Esophagus squamous epithelium (tissue), 5 donors: ENCODE results near the gene TAF13. TPM values are rescaled to one million over a fixed set of nuclear protein-coding genes. Genes with fewer than 3 reads are reported as not detected.

Experiments
- DNase-seq: peaks from one replicate; lab custom pipeline; 2025; lab: John Stamatoyannopoulos, UW
- H3K27ac ChIP-seq, 4 donors: fragments of 200-600 bp; sonication (generic); one replicate each; pipeline ENCODE4 v1.5.1; 2016 to 2019; ENCODE audit warnings: mild to moderate bottlenecking in 1 of 4
- H3K27me3 ChIP-seq, 4 donors: fragments of 200-600 bp; sonication (generic); 1 replicate in 3 of 4; 2 replicates in 1 of 4; pipeline versions ENCODE4 v1.5.1 to v1.6.0; 2017 to 2021; ENCODE audit warnings: antibody characterized with exemption in 1 of 4
- H3K36me3 ChIP-seq, 3 donors: fragments of 200-600 bp; sonication (generic); one replicate each; pipeline ENCODE4 v1.5.1; 2016 to 2019
- H3K4me1 ChIP-seq, 3 donors: fragments of 200-600 bp; sonication (generic); one replicate each; pipeline ENCODE4 v1.5.1; 2017 to 2019
- H3K4me3 ChIP-seq, 4 donors: fragments of 200-600 bp; sonication (generic); 1 replicate in 3 of 4; 2 replicates in 1 of 4; pipeline ENCODE4 v1.5.1; 2016 to 2019; ENCODE audit warnings: mild to moderate bottlenecking in 2 of 4, moderate library complexity in 1 of 4
- H3K9me3 ChIP-seq, 3 donors: fragments of 200-600 bp; sonication (generic); one replicate each; pipeline ENCODE4 v1.5.1; 2016 to 2019
- CTCF ChIP-seq, 6 experiments: fragments of 450-650 bp in 4 of 6; fragments of 200-600 bp in 2 of 6; sonication (generic) in 2 of 6; IDR thresholded peaks; one replicate each; pipeline ENCODE4 v1.5.1; 2016 to 2019; ENCODE audit warnings: antibody characterized with exemption in 6 of 6, mild to moderate bottlenecking in 4 of 6, moderate library complexity in 4 of 6
- POLR2A ChIP-seq, 4 donors: fragments of 450-650 bp; IDR thresholded peaks; one replicate each; pipeline ENCODE4 v1.6.1; 2017; ENCODE audit warnings: antibody characterized with exemption in 4 of 4, mild to moderate bottlenecking in 4 of 4, moderate library complexity in 3 of 4
- WGBS, 2 donors: methylation state at CpG; one replicate each; pipeline ENCODE4 v1.1.5; 2018; 5-methylcytosine and 5-hydroxymethylcytosine counted together
- intact Hi-C: fragments of 100-400 bp; cut with DNase I; formaldehyde crosslinking; loops from one replicate; pipeline ENCODE4 v1.15.0; 2022
- total RNA-seq, 4 donors: library from RNA; depleted of rRNA; stranded (reverse); fragments of >200 nt; gene quantifications; one replicate each; pipeline ENCODE4 v1.1.0, GENCODE V29; 2016
- donor health status: DM: yes; HTN: yes; CAD: no.

TAF13 gene
- total RNA-seq, 4 donors from 2014 or later = 35.3 to 71.2 (median 43.4) TPM

GRCh38 chr1:109099938-109100773 is 24.4 kb upstream of the TAF13 start:
- H3K36me3 ChIP-seq = peaks cover 0 to 9% (median 0%) of the 10 kb centered on the region in 3 donors
- H3K27me3 ChIP-seq = no peaks in the 10 kb centered on the region
- DNase-seq = peak; percentile 92
- peak; percentile 74 to 91 (median 84) for TF ChIP-seq CTCF (IDR thresholded peaks at IDR 0.05)
- peak in 3 of 4 donors; percentile 96 to 98 (median 97) for TF ChIP-seq POLR2A (IDR thresholded peaks at IDR 0.05)
- peak overlapping the region; percentile 80 to 100 (median 96) for H3K4me3 ChIP-seq
- peak overlapping the region; percentile 95 to 100 (median 98) for H3K27ac ChIP-seq
- WGBS, 2 donors = 0% methylated on average over 23 to 35 of the region's 77 CpGs
- peaks cover 0 to 51% (median 14%) of the 10 kb centered on the region in 3 donors for H3K4me1 ChIP-seq
- intact Hi-C loops = loop anchor here (10.0 kb wide), 1 partner anchor 55 kb away; the partner anchor contains the start of gene WDR47
- no peaks in the 10 kb centered on the region for H3K9me3 ChIP-seq

GRCh38 chr1:109096120-109096519 is 20.3 kb upstream of the TAF13 start:
- H3K4me3 ChIP-seq = no peak overlapping the region
- 21 to 50% methylated on average over 1 of the region's 1 CpG for WGBS, 2 donors
- peak overlapping the region; percentile 1 to 97 (median 75) for H3K27ac ChIP-seq
- no peaks in the 10 kb centered on the region for H3K9me3 ChIP-seq
- DNase-seq = no peak
- peaks cover 4 to 29% (median 5%) of the 10 kb centered on the region in 3 donors for H3K36me3 ChIP-seq
- H3K27me3 ChIP-seq = no peaks in the 10 kb centered on the region
- intact Hi-C loops = loop anchor here (10.0 kb wide), 1 partner anchor 51 kb away; the partner anchor contains the start of gene WDR47
- H3K4me1 ChIP-seq = peaks cover 9 to 76% (median 18%) of the 10 kb centered on the region in 3 donors
- no peak for TF ChIP-seq CTCF (IDR thresholded peaks at IDR 0.05)
- no peak for TF ChIP-seq POLR2A (IDR thresholded peaks at IDR 0.05)

GRCh38 chr1:109095631-109096030 is 19.8 kb upstream of the TAF13 start:
- TF ChIP-seq POLR2A (IDR thresholded peaks at IDR 0.05) = no peak
- TF ChIP-seq CTCF (IDR thresholded peaks at IDR 0.05) = no peak
- 91 to 100% methylated on average over 1 of the region's 1 CpG for WGBS, 2 donors
- H3K27me3 ChIP-seq = no peaks in the 10 kb centered on the region
- no peaks in the 10 kb centered on the region for H3K9me3 ChIP-seq
- peaks cover 4 to 29% (median 5%) of the 10 kb centered on the region in 3 donors for H3K36me3 ChIP-seq
- DNase-seq = no peak
- peaks cover 9 to 71% (median 17%) of the 10 kb centered on the region in 3 donors for H3K4me1 ChIP-seq
- intact Hi-C loops = loop anchor here (10.0 kb wide), 1 partner anchor 51 kb away; the partner anchor contains the start of gene WDR47
- no peak overlapping the region for H3K4me3 ChIP-seq
- peak overlapping the region; percentile 1 to 97 (median 75) for H3K27ac ChIP-seq

GRCh38 chr1:109094871-109095270 is 19.1 kb upstream of the TAF13 start:
- H3K36me3 ChIP-seq = peaks cover 4 to 29% (median 5%) of the 10 kb centered on the region in 3 donors
- DNase-seq = no peak
- H3K4me3 ChIP-seq = no peak overlapping the region
- peak overlapping the region; percentile 18 to 97 (median 66) for H3K27ac ChIP-seq
- WGBS, 2 donors = 73 to 84% methylated on average over 1 of the region's 1 CpG
- intact Hi-C loops = loop anchor here (10.0 kb wide), 1 partner anchor 50 kb away; the partner anchor contains the start of gene WDR47
- peaks cover 14 to 76% (median 18%) of the 10 kb centered on the region in 3 donors for H3K4me1 ChIP-seq
- no peaks in the 10 kb centered on the region for H3K9me3 ChIP-seq
- H3K27me3 ChIP-seq = no peaks in the 10 kb centered on the region
- TF ChIP-seq POLR2A (IDR thresholded peaks at IDR 0.05) (no peak), CTCF (IDR thresholded peaks at IDR 0.05) (no peak)
